H1 (cell line): ENCODE measurements around the gene WDFY3. TPM values are rescaled to one million over a fixed set of nuclear protein-coding genes. Genes with fewer than 3 reads are reported as not detected.

Experiments used
- CEBPB ChIP-seq: IDR thresholded peaks from 2 replicates; pipeline ENCODE4 v1.6.1; 2012; ENCODE audit warnings: low read depth, low read length
- CHD1 ChIP-seq: IDR thresholded peaks from 2 replicates; pipeline ENCODE4 v1.6.1; 2012; ENCODE audit warnings: low read depth, low read length, improper control_type of control experiment
- GABPA ChIP-seq: IDR thresholded peaks from 2 replicates; pipeline ENCODE4 v1.6.1; 2011; ENCODE audit warnings: mild to moderate bottlenecking, low read length, moderate library complexity, borderline replicate concordance; ENCODE audit not compliant: insufficient read depth
- HDAC2 ChIP-seq, 2 experiments: fragments of 300-600 bp in 1 of 2; sonication (generic) in 1 of 2; IDR thresholded peaks; 2 replicates each; pipeline ENCODE4 v1.6.1; 2011 to 2012; ENCODE audit warnings: low read depth in 2 of 2, low read length in 2 of 2, mild to moderate bottlenecking in 2 of 2, moderate library complexity in 2 of 2, borderline replicate concordance in 1 of 2, inconsistent platforms in 1 of 2
- KDM4A ChIP-seq: IDR thresholded peaks from one replicate; pipeline ENCODE4 v1.7.1; 2012; ENCODE audit warnings: low read depth, mild to moderate bottlenecking, moderate library complexity, low read length, inconsistent platforms; ENCODE audit not compliant: severe bottlenecking
- PHF8 ChIP-seq: fragments of 200-600 bp; sonication (generic); conservative IDR thresholded peaks from 2 replicates; pipeline ENCODE4 v1.7.1; 2012; ENCODE audit warnings: low read depth, mild to moderate bottlenecking, inconsistent platforms, low read length, moderate library complexity
- SIRT6 ChIP-seq: IDR thresholded peaks from one replicate; pipeline ENCODE4 v1.7.1; 2012; ENCODE audit warnings: low read length, inconsistent platforms
- TCF12 ChIP-seq: IDR thresholded peaks from 2 replicates; pipeline ENCODE4 v1.6.1; 2011; ENCODE audit warnings: low read depth, mild to moderate bottlenecking, low read length
- ZNF274 ChIP-seq: IDR thresholded peaks from 2 replicates; pipeline ENCODE4 v1.7.0; 2012; ENCODE audit warnings: low read length, borderline replicate concordance; ENCODE audit errors: extremely low read depth
- polyA plus RNA-seq, 7 experiments: library from polyadenylated mRNA; depleted of rRNA in 3 of 7; stranded (reverse) in 5 of 7; unstranded in 2 of 7; fragments of >200 nt in 5 of 7; fragments of 200-250 nt in 2 of 7; gene quantifications; 1 replicate in 5 of 7; 2 replicates in 1 of 7; 4 replicates in 1 of 7; pipeline versions ENCODE4 v1.2.1 to v1.2.3, GENCODE V29; 2011 to 2013; ENCODE audit warnings: missing spikeins in 2 of 7, mixed read lengths in 2 of 7
- total RNA-seq: library from RNA; stranded (reverse); fragmentation: NEBNext Ultra II Directional; extraction: Animal tissue kit (Norgen Biotek cat#: 25700); gene quantifications from 2 replicates; pipeline ENCODE4 v1.2.1, GENCODE V29; 2021

The WDFY3 gene
- total and polyA plus RNA-seq, 2 of the 8 experiments (the other 6 are each of a cell fraction or from before 2014, with no cell fraction given), result 25.6 to 62.4 TPM

DNA sequence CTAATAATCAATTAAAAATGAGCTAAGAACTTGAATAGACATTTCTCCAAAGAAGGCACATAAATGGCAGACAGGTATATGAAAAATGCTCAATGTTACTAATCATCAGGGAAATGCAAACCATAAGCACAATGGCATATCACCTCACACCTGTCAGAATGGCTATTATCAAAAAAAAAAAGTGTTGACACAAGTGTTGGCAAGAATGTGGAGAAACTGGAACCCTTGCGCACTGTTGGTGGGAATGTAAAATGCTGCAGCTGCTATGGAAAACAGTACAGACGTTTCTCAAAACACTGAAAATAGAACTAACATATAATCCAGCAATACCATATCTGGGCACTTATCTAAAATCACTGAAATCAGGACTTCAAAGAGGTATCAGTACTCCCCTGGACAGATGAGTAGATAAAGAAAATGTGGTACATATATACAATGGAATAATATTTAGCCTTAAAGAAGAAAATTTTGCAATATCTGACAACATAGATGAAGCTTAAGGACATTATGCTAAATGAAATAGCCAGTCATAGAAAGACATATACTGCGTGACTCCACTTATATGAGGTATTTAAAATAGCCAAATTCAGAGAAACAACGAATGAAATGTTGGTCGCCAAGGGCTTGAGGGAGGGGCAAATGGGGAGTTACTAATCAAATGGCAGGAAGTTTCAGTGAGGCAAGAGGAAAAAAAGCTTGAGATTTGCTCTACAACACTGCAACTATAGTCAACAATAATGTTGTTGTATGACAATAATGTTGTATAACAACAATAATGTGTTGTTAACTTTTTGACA, 175.5 kb downstream of the WDFY3 start (continued):
- TF ChIP-seq HDAC2 (IDR thresholded peaks at IDR 0.05; ENCODE audit: borderline replicate concordance in 1 of 2, low read depth in 2 of 2, low read length in 2 of 2) (no peak), ZNF274 (no peak), KDM4A (no peak), SIRT6 (no peak), CHD1 (no peak), CEBPB (no peak), PHF8 (no peak), GABPA (no peak), TCF12 (no peak)
